Measurements from ENCODE around the gene PHF20.

The PHF20 gene

DNA sequence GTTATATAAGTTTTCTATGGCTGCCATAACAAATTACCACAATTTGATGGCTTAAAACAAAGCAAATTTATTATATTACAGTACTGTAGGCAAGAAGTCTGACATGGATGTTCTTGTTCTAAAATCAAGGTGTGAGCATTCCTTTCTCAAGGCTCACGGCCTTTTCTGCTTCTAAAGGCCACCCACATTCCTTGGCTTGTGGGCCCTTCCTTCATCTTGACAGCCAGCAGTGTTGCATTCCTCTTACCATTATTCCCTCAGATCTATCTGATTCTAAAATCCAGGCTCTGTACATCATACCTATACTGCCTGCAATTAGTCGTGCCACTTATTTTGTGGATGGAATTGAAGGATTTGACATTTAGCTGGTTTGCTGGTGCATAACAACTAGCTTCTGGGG, 200.2 kb downstream of the PHF20 start:
- no peak overlapping the region for H3K4me3 ChIP-seq (ENCODE audit: control insufficient read depth, low read depth, low read length)
- TF ChIP-seq, protein P1, sequence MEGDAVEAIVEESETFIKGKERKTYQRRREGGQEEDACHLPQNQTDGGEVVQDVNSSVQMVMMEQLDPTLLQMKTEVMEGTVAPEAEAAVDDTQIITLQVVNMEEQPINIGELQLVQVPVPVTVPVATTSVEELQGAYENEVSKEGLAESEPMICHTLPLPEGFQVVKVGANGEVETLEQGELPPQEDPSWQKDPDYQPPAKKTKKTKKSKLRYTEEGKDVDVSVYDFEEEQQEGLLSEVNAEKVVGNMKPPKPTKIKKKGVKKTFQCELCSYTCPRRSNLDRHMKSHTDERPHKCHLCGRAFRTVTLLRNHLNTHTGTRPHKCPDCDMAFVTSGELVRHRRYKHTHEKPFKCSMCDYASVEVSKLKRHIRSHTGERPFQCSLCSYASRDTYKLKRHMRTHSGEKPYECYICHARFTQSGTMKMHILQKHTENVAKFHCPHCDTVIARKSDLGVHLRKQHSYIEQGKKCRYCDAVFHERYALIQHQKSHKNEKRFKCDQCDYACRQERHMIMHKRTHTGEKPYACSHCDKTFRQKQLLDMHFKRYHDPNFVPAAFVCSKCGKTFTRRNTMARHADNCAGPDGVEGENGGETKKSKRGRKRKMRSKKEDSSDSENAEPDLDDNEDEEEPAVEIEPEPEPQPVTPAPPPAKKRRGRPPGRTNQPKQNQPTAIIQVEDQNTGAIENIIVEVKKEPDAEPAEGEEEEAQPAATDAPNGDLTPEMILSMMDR (IDR thresholded peaks at IDR 0.05; ENCODE audit: control insufficient read depth, insufficient read depth, low read depth, low read length, missing control alignments), result no peak
- DNase-seq (ENCODE audit: low read depth), result no peak

DNA sequence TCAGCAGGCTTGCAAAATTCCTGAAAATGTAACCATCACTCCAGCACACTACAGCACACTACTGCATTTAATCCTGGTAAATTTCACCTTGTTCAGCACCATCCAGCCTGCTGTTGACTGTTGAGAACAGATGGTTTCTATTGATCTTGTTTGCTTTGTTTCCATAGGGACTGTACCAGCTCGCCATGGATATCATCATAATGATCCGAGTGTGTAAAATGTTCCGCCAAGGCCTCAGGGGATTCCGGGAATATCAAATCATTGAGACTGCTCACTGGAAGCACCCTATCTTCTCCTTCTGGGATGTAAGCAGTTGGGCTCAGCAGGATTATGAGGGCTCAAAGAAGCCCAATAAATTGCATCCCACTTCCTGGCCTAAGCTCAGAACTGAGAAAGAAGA, 200.6 kb downstream of the PHF20 start:
- TF ChIP-seq, protein P1 (IDR thresholded peaks at IDR 0.05; ENCODE audit: control insufficient read depth, insufficient read depth, low read depth, low read length, missing control alignments), result no peak
- DNase-seq (ENCODE audit: low read depth), result no peak
- H3K4me3 ChIP-seq (ENCODE audit: control insufficient read depth, low read depth, low read length), result no peak overlapping the region

DNA sequence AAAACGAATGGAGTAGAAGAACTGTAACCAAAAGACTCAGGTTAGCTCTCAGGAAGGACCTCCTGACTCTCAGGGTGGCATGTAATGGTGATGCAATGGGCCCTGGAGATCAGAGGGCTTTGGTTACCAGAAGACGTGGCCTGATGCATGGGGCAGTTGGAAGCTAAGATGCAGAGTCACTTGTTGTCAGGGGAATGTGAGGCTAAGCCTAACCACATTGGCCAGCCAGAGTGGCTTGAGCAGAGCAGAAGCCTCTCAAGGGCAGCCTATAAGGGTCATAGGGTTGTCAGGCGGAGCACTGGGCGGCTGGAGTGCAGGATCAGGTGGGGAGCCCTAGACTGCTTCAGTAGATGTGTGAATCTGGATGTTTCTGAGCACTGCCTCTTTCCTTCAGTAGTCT, 202.4 kb downstream of the PHF20 start:
- TF ChIP-seq, protein P1 (IDR thresholded peaks at IDR 0.05; ENCODE audit: control insufficient read depth, insufficient read depth, low read depth, low read length, missing control alignments), result no peak
- no peak overlapping the region for H3K4me3 ChIP-seq (ENCODE audit: control insufficient read depth, low read depth, low read length)
- no peak for DNase-seq (ENCODE audit: low read depth)

DNA sequence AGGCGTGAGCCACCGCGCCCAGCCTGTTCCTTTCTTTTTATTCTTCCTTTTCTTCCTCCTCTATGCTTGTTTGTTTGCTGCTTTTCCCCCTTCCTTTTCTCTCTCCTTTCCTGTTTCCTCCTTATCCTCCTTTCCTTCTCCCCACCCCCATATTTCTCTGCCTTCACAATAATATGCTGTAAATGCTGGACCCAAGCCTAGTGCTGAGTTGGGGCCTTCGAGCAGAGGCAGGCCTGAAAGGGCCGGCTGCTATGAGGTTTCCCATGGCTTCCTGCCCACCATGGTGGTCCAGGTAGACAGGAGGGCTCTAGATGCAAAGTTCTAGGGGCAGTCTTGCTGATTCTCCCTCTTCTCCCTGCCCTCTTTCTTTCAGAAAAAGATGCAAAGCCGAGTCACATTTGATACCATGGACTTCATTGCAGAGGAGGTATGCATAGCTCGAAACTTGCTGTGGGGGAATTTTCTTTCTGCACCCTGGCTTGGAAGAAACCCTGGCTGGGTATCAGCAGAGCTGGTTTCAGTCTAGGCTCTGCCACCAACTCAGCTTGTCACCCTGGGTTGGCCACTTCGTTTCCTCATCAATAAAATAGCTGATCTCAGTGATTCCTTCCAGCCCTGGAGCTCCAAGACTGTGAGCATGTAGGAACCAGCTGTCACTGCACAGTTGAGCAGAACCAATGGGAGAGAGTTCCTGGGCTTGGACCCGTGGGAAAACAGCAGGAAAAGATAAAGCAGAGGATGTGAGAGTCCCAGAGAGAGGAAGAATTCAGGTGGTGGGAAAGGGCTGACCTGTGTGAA, 204.0 kb downstream of the PHF20 start:
- H3K4me3 ChIP-seq (ENCODE audit: control insufficient read depth, low read depth, low read length), result no peak overlapping the region
- TF ChIP-seq, protein P1 (IDR thresholded peaks at IDR 0.05; ENCODE audit: control insufficient read depth, insufficient read depth, low read depth, low read length, missing control alignments), result no peak
- DNase-seq (ENCODE audit: low read depth), result no peak

DNA sequence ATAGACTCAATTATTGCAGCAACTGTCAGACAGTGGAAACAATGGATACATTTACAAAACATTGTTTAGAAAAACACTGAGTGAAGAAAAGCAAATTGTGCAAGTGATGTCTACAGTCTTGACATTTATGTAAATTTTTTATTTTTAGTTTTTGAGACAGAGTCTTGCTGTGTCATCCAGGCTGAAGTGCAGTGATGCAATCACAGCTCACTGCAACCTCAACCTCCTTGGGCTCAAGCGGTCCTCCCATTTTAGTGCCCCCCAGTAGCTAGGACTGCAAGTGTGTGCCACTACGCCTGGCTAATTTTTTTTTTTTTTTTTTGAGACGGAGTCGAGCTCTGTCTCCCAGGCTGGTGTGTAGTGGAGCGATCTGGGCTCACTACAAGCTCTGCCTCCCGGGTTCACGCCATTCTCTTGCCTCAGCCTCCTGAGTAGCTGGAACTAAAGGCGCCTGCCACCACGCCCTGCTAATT, 206.3 kb downstream of the PHF20 start:
- TF ChIP-seq, protein P1 (IDR thresholded peaks at IDR 0.05; ENCODE audit: control insufficient read depth, insufficient read depth, low read depth, low read length, missing control alignments), result no peak
- H3K4me3 ChIP-seq (ENCODE audit: control insufficient read depth, low read depth, low read length), result no peak overlapping the region
- DNase-seq (ENCODE audit: low read depth), result peak; percentile 21

DNA sequence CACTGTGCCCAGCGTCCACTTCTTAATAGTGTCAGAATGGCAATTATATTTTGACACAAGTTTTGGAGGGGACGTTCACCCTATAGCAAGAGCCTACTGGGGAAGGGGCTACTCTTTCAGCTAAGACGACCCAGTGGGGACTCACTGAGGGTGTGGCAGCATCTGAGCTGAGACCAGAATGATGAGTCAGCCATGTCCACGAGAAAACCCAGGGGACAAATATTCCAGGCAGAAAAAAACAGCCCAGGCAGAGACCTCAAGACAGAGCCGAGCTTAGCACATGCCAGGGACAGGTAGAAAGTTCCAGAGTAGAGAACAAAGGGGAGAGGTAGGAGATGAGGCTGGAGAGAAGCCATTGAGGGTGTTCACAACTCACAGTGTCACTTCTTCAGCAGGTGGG, 207.7 kb downstream of the PHF20 start:
- DNase-seq (ENCODE audit: low read depth), result no peak
- TF ChIP-seq, protein P1 (IDR thresholded peaks at IDR 0.05; ENCODE audit: control insufficient read depth, insufficient read depth, low read depth, low read length, missing control alignments), result no peak
- H3K4me3 ChIP-seq (ENCODE audit: control insufficient read depth, low read depth, low read length), result no peak overlapping the region
